Measurements from ENCODE around the gene GHR. TPM values are rescaled to one million over a fixed set of nuclear protein-coding genes. Genes with fewer than 3 reads are reported as not detected.

GHR gene
- total RNA-seq, 3 donors from 2014 or later (not counting 1 experiment from before 2014, with no cell fraction given), result not detected

DNA sequence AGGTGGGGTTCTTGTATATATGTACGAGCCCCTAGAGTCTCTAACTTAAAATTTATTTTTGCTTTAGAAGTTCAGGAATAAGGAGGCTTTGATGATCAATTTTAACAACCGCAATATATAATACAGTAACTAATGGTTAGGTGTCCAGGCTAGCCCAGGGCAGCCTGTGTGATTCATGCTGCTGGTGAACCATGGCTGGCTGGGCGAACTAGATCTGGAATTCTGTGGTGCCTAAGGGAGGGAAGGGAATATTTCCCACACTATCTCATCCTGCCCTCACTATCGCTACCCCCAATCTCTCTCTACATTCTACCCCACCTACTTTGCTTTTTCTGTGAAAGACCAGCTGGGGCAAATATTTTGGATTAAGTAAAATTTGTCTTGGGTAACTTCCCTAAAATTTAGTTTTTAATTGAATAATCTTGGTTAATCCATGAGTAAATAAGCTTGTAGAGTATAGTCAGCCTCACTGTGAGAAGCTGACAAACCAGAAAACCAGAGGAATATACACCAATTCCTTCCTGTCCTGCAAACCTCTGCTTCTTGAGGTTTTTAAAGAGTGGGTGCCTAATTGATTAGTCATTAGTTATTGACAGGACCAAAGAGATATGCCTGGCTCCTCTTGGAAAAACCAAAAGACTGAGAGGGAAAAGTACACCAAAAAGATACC is 218.2 kb downstream of the GHR start:
- Mint-ChIP-seq H3K9me3 (no peaks in the 10 kb centered on the region), H3K4me3 (no peak overlapping the region), H3K4me1 (no peaks in the 10 kb centered on the region), H3K27me3 (ENCODE audit: low read depth in 2 of 2) (peaks cover 11 to 62% of the 10 kb centered on the region in 2 donors), H3K36me3 (no peaks in the 10 kb centered on the region), H3K27ac (no peak overlapping the region)
- H3K4me3 ChIP-seq (ENCODE audit: low read length), result no peak overlapping the region
- no peaks in the 10 kb centered on the region for H3K4me1 ChIP-seq (ENCODE audit: control insufficient read depth, insufficient read depth, low read length)
- WGBS (ENCODE audit: insufficient coverage), result 82% methylated on average over 2 of the region's 4 CpGs
- intact Hi-C loops (cut with micrococcal nuclease), result no loop called here
- no peaks in the 10 kb centered on the region for H3K9me3 ChIP-seq (ENCODE audit: control insufficient read depth, insufficient read depth, low read length)
- TF ChIP-seq, protein P1, sequence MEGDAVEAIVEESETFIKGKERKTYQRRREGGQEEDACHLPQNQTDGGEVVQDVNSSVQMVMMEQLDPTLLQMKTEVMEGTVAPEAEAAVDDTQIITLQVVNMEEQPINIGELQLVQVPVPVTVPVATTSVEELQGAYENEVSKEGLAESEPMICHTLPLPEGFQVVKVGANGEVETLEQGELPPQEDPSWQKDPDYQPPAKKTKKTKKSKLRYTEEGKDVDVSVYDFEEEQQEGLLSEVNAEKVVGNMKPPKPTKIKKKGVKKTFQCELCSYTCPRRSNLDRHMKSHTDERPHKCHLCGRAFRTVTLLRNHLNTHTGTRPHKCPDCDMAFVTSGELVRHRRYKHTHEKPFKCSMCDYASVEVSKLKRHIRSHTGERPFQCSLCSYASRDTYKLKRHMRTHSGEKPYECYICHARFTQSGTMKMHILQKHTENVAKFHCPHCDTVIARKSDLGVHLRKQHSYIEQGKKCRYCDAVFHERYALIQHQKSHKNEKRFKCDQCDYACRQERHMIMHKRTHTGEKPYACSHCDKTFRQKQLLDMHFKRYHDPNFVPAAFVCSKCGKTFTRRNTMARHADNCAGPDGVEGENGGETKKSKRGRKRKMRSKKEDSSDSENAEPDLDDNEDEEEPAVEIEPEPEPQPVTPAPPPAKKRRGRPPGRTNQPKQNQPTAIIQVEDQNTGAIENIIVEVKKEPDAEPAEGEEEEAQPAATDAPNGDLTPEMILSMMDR (IDR thresholded peaks at IDR 0.05), result no peak
- H3K27me3 ChIP-seq (ENCODE audit: control insufficient read depth, insufficient read depth, low read length), result peaks cover 3% of the 10 kb centered on the region
- H3K36me3 ChIP-seq (ENCODE audit: control insufficient read depth, insufficient read depth, low read length), result no peaks in the 10 kb centered on the region
- ATAC-seq (no peak), DNase-seq (no peak)
- H3K27ac ChIP-seq (ENCODE audit: low read length), result no peak overlapping the region

DNA sequence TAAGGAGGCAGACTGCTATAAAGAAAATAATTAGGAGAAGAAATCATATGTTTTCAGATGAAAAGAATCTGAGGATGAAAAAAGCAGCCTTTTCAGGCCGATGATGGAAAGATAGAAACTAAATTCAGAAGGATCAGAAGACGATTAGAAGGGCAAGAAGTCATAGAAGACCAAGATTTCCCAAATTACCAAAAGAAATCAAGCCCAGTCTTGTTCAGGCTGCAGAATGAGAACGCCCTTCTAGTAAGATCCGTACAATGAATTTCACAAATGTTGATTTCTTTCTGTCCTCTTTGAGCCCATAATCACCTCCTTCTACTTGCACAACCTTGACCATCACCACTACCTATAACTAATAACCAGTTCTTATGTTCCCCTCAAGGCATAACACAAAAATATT is 218.8 kb downstream of the GHR start:
- H3K36me3 Mint-ChIP-seq, result no peaks in the 10 kb centered on the region
- peaks cover 11 to 62% of the 10 kb centered on the region in 2 donors for H3K27me3 Mint-ChIP-seq (ENCODE audit: low read depth in 2 of 2)
- H3K4me1 ChIP-seq (ENCODE audit: control insufficient read depth, insufficient read depth, low read length), result no peaks in the 10 kb centered on the region
- H3K4me1 Mint-ChIP-seq, result no peaks in the 10 kb centered on the region
- ATAC-seq (no peak), DNase-seq (no peak)
- TF ChIP-seq, protein P1 (IDR thresholded peaks at IDR 0.05), result no peak
- intact Hi-C loops (cut with micrococcal nuclease), result no loop called here
- no peak overlapping the region for H3K4me3 Mint-ChIP-seq
- peaks cover 3% of the 10 kb centered on the region for H3K27me3 ChIP-seq (ENCODE audit: control insufficient read depth, insufficient read depth, low read length)
- H3K4me3 ChIP-seq (ENCODE audit: low read length), result no peak overlapping the region
- no peak overlapping the region for H3K27ac Mint-ChIP-seq
- no peaks in the 10 kb centered on the region for H3K9me3 Mint-ChIP-seq
- H3K36me3 ChIP-seq (ENCODE audit: control insufficient read depth, insufficient read depth, low read length), result no peaks in the 10 kb centered on the region
- no peak overlapping the region for H3K27ac ChIP-seq (ENCODE audit: low read length)
- 92% methylated on average over 4 of the region's 4 CpGs for WGBS (ENCODE audit: insufficient coverage)
- no peaks in the 10 kb centered on the region for H3K9me3 ChIP-seq (ENCODE audit: control insufficient read depth, insufficient read depth, low read length)

DNA sequence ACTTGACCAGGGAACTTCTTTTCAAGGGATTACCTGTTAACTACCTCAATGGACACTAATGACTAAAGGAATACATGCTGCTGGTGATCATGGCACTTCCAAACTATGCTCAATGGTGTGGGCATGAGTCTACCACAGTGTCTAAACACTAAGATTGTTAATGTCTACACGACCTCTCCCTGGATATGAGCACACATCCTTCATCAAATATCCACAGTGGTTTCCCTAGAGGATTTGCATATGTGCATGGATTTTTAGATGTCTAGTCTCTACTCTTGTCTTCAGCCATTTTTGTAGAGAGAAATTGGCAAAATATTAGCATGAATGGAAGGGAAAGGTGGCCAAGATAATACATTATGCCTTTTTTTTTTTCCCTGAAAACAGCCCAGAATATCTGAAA is 220.1 kb downstream of the GHR start:
- no peaks in the 10 kb centered on the region for H3K4me1 Mint-ChIP-seq
- H3K4me1 ChIP-seq (ENCODE audit: control insufficient read depth, insufficient read depth, low read length), result no peaks in the 10 kb centered on the region
- no peak overlapping the region for H3K27ac ChIP-seq (ENCODE audit: low read length)
- H3K4me3 Mint-ChIP-seq, result no peak overlapping the region
- H3K27me3 ChIP-seq (ENCODE audit: control insufficient read depth, insufficient read depth, low read length), result peaks cover 3% of the 10 kb centered on the region
- TF ChIP-seq, protein P1 (IDR thresholded peaks at IDR 0.05), result no peak
- no peaks in the 10 kb centered on the region for H3K36me3 ChIP-seq (ENCODE audit: control insufficient read depth, insufficient read depth, low read length)
- H3K27me3 Mint-ChIP-seq (ENCODE audit: low read depth in 2 of 2), result peaks cover 11 to 62% of the 10 kb centered on the region in 2 donors
- no peak for ATAC-seq
- H3K9me3 ChIP-seq (ENCODE audit: control insufficient read depth, insufficient read depth, low read length), result no peaks in the 10 kb centered on the region
- H3K4me3 ChIP-seq (ENCODE audit: low read length), result no peak overlapping the region
- H3K27ac Mint-ChIP-seq, result no peak overlapping the region
- intact Hi-C loops (cut with micrococcal nuclease), result no loop called here
- no peaks in the 10 kb centered on the region for H3K9me3 Mint-ChIP-seq
- DNase-seq, result no peak
- H3K36me3 Mint-ChIP-seq, result no peaks in the 10 kb centered on the region
- 80% methylated on average over 1 of the region's 1 CpG for WGBS (ENCODE audit: insufficient coverage)

DNA sequence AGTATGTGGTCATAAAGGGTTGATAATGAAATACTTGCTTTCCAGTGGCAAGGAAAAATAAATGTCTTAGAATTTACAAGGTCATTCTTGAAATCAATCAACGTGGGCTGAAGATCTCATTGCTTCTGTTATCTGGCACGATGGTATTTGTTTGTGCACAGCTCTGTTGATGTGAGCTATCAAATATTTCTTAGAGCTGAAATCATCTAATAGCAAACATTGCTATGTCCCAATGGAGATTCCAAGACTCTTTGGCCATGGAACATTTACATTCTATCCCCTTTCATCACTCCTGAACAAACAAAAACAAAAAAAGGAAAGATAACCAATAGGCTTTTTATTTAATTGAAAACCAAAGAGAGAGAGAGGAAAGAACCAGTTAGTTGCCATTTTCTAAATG is 221.9 kb downstream of the GHR start:
- TF ChIP-seq, protein P1 (IDR thresholded peaks at IDR 0.05), result no peak
- no peaks in the 10 kb centered on the region for H3K4me1 ChIP-seq (ENCODE audit: control insufficient read depth, insufficient read depth, low read length)
- Mint-ChIP-seq H3K4me3 (no peak overlapping the region), H3K4me1 (no peaks in the 10 kb centered on the region), H3K27me3 (ENCODE audit: low read depth in 2 of 2) (peaks cover 11 to 54% of the 10 kb centered on the region in 2 donors), H3K9me3 (no peaks in the 10 kb centered on the region), H3K36me3 (no peaks in the 10 kb centered on the region), H3K27ac (no peak overlapping the region)
- H3K27me3 ChIP-seq (ENCODE audit: control insufficient read depth, insufficient read depth, low read length), result peaks cover 3% of the 10 kb centered on the region
- DNase-seq, result no peak
- 79% methylated on average over 2 of the region's 2 CpGs for WGBS (ENCODE audit: insufficient coverage)
- H3K36me3 ChIP-seq (ENCODE audit: control insufficient read depth, insufficient read depth, low read length), result no peaks in the 10 kb centered on the region
- no peak overlapping the region for H3K27ac ChIP-seq (ENCODE audit: low read length)
- ATAC-seq, result no peak
- no peaks in the 10 kb centered on the region for H3K9me3 ChIP-seq (ENCODE audit: control insufficient read depth, insufficient read depth, low read length)
- no peak overlapping the region for H3K4me3 ChIP-seq (ENCODE audit: low read length)
- intact Hi-C loops (cut with micrococcal nuclease), result no loop called here
